ENCODE measurements around the gene SETDB1. TPM values are rescaled to one million over a fixed set of nuclear protein-coding genes. Genes with fewer than 3 reads are reported as not detected.

SETDB1 gene
- total RNA-seq = 24.6 and 44.6 TPM in 2 replicates

GRCh38 chr1:150926097-150926741 lies at the start of gene SETDB1:
SETDB1 (plus strand) TSS chr1:150926363; CDS start chr1:150927715, 1,352 bp downstream.

GRCh38 chr1:150887018-150887417 lies 39.1 kb upstream of the SETDB1 start, which contains the start of gene CTXND2:
CTXND2 (plus strand) TSS chr1:150887136; CDS start chr1:150912315, 25,179 bp downstream.

DNA sequence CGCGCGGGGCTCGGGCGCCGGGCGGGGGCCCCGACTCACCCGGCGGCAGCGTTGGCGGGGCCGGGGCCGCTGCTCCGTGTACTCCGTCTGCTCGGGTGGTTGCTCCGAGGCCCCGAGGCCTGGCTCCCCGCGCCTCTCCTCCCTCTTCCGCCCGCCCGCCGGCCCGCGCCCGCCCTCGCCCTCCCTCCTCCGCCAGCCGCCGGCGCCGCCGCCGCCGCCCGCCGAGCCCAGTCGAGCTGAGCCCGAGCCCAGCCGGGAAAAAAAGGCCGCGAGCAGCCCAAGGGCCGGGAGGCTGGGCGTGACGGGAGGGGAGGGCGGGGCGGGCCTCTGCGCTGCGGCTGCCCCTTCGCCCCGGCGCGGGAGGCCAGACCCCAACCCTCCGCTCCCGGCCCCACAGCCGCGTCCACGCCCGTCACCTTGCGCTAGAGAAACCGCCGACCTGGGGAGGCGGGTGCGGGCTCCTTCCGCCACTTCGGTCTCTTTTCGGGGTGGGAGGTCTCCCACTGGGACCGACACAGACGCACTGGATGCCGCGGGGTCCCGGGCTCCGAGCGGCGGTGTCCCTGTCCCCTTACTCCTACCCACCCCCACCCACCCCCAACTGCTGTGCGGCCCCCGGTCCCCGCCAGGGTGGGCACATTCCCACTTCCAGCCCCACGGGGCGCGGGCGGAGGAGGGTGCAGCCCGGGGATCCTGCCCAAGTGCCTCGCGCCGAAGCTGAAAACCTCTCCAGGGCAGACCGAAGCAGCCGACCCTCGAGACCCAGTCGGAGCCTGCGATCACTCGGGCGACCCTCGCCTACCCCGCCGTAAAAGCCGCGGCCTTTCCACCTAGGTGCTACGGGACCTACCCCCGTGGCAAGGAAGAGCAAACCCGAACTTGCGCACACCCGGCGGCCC lies 48.7 kb downstream of the SETDB1 start, which contains the start of gene CERS2:
Gene CERS2, minus strand, starts transcription at position 256 of the 899 bp plus-strand sequence. CDS start 5,745 bp downstream, outside the sequence.

GRCh38 chr1:150981805-150982712 lies 55.9 kb downstream of the SETDB1 start, which contains the start of gene ANXA9:
ANXA9 (plus strand) TSS chr1:150982292; CDS start chr1:150983106, 814 bp downstream.

DNA sequence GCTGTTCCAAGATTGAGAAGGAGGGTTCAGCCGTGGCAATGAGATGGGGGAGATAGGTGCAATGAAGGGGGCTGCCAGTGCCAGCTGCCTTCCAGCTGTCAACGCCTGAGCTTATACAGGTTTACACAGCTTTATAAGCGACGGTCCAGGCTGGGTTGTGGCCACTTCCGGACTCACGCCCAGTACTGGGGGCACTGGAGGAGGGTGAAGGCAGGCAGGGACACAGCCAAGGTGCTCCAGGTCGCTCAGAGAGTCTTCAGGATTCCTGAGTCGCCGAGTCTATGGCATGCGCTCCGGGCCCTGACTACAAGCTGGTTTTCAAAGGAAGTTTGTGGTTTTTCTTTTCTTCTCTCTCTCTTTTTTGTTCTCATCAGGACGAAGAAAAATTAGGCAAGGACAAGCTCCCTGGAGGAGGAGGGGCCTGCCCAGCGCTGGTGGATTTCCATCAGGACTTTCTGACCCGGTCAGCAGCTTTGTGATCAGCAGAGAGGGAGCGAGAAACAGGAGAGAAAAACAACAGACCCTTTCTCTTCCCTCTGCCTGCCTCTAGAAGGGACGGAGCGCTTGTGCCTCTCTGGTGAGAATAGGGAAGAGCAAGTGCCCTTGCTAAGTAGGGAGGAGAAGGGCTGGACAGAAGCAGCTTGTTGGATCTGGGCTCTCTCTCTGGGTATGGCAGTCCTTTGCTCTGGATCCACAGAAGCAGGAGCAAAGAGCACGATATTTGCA lies 80.3 kb downstream of the SETDB1 start, which contains the start of gene MINDY1:
Gene MINDY1, minus strand, starts transcription at position 576 of the 726 bp plus-strand sequence. CDS start 4,285 bp downstream, outside the sequence.

DNA sequence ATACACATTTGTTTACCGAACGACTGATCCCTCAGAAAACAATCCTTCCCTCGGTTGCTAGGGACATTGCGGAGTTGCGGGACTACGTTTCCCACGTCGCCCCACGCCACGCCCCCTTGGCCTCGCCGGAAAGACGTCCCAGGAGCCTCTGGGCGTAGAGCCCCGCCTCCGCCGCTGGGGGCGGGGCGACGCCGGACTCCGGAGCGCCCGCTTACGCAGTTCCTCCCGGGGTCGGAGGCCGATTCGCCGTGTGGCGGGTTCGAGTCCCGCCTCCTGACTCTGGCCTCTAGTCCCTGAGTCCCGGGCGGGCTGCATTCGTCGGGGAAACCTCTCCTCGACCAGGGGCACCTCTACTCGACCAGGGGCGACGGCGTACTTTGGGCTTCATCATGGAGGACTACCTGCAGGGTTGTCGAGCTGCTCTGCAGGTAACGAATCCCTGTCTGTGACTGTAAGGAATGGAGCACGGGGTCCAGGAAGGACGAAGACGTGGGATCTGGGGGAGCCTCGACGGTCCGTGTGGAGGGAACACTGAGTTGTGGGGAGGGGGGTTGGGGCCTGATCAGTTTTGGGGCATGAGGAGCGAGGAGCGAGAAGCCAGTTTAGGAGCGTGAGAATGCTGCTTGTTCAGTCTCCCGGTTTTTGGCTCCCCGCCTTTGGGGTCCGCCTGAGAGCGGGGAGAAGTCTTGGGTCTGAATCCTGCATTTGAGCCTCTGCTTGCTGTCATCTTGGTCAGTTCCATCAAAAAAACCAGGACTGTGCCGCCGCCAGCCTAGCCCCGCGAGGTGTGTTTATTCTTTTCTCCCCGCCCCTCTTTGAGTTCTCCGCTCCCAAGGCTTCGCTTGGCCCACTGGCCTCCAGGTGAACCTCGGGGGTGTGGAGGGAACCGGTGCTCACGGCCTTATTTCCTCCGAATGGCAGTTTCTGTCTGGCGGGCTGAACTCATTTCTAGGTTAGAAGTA lies 82.4 kb downstream of the SETDB1 start, which contains the start of gene PRUNE1:
Gene PRUNE1, plus strand, starts transcription at position 206 of the 962 bp plus-strand sequence. Its CDS starts 184 bp downstream, at position 390.

Other genes starting within 250 kb of the SETDB1 start
- 7.9 and 18.1 TPM in 2 replicates for gene GOLPH3L, start 229.2 kb upstream of the SETDB1 start, total RNA-seq
- gene HORMAD1, start 205.5 kb upstream of the SETDB1 start, total RNA-seq = 0.13 TPM in 1 of 2 replicates, not detected in the other
- 45.8 and 116 TPM in 2 replicates for gene CTSS, start 160.6 kb upstream of the SETDB1 start, total RNA-seq
- gene CTSK, start 118.1 kb upstream of the SETDB1 start, total RNA-seq = 0.81 and 2.5 TPM in 2 replicates
- gene ARNT, start 49.8 kb upstream of the SETDB1 start, total RNA-seq = 12.6 and 38.4 TPM in 2 replicates
- gene CTXND2, start 39.2 kb upstream of the SETDB1 start, total RNA-seq = not detected in 2 replicates
- gene CERS2, start 48.5 kb downstream of the SETDB1 start, total RNA-seq = 59.3 and 89.7 TPM in 2 replicates
- gene ANXA9, start 55.9 kb downstream of the SETDB1 start, total RNA-seq = not detected in 2 replicates
- gene MINDY1, start 80.5 kb downstream of the SETDB1 start, total RNA-seq = 7.9 and 12.6 TPM in 2 replicates
- gene PRUNE1, start 82.1 kb downstream of the SETDB1 start, total RNA-seq = 5.0 and 5.7 TPM in 2 replicates
- gene BNIPL, start 110.2 kb downstream of the SETDB1 start, total RNA-seq = under 0.01 and 0.57 TPM in 2 replicates
- 0.63 and 1.5 TPM in 2 replicates for gene C1orf56, start 121.4 kb downstream of the SETDB1 start, total RNA-seq
- gene CDC42SE1, start 133.3 kb downstream of the SETDB1 start, total RNA-seq = 49.4 and 59.4 TPM in 2 replicates
- gene MLLT11, start 134.0 kb downstream of the SETDB1 start, total RNA-seq = 1.1 and 2.0 TPM in 2 replicates
- gene GABPB2, start 144.4 kb downstream of the SETDB1 start, total RNA-seq = 3.2 and 10.3 TPM in 2 replicates
- gene SEMA6C, start 220.3 kb downstream of the SETDB1 start, total RNA-seq = 9.1 and 15.6 TPM in 2 replicates
- 0.16 TPM in 1 of 2 replicates, not detected in the other for gene TNFAIP8L2, start 230.3 kb downstream of the SETDB1 start, total RNA-seq
- 2.8 and 5.3 TPM in 2 replicates for gene LYSMD1, start 239.5 kb downstream of the SETDB1 start, total RNA-seq
- 23.8 and 24.4 TPM in 2 replicates for gene SCNM1, start 239.8 kb downstream of the SETDB1 start, total RNA-seq
- 0.49 TPM in 1 of 2 replicates, not detected in the other for gene TMOD4, start 249.6 kb downstream of the SETDB1 start, total RNA-seq

Measured in bladder microvascular endothelial cell (primary cell).